Cardiac fibroblast (primary cell): ENCODE data around the gene DGAT2.

Source experiments
- DNase-seq, 2 donors: peaks; one replicate each; pipeline versions ENCODE4 v3.0.0 to v3.0.0-alpha.2; 2010; ENCODE audit warnings: low read depth in 2 of 2
- H3K4me3 ChIP-seq, 2 donors: replicated peaks in 1 of 2; 1 replicate in 1 of 2; 2 replicates in 1 of 2; pipeline ENCODE4 v1.5.1; 2011; ENCODE audit warnings: low read depth in 2 of 2, low read length in 2 of 2, mild to moderate bottlenecking in 2 of 2, moderate library complexity in 1 of 2
- CTCF ChIP-seq: IDR thresholded peaks from one replicate; pipeline ENCODE4 v1.5.1; 2011; ENCODE audit warnings: low read depth, mild to moderate bottlenecking, low read length, inconsistent platforms

Gene DGAT2

DNA sequence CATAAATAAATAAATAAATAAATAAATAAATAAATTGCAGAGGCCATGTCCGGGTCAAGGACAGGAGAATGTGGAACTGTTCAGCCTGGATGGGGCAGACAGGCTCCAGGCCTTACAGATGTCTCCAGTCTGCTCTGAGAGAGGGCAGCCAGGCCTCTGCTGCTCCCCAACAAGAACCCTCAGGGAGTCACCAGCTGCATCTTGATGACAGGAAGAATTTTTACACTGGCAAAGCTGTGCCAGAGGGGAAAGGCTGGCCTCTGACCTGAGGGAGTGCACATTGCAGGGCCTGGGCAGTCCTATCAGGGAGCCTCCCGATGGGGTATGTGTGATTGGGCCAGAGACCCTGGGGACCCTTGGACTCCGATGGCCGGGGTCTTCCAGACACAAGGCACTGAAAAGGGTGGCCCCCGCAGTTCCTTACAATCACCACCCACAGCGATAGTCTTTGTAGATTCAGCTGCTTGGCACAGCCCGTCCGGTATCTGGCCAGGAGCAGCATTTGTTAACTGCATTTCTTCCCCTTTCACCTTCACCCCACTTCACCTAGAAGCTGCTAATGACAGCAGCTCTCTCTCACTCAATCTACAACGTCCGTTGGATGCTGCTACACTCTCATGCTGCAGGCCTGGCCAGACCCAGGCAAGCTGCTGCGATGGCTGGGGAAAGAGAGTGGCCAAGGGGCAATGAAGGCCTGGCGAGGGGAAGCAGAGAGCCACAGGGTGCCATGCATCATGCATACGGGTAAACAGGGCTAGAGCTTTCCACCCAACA, 42.8 kb upstream of the DGAT2 start:
- H3K4me3 ChIP-seq: no peak overlapping the region
- no peak for DNase-seq
- TF ChIP-seq CTCF: no peak

DNA sequence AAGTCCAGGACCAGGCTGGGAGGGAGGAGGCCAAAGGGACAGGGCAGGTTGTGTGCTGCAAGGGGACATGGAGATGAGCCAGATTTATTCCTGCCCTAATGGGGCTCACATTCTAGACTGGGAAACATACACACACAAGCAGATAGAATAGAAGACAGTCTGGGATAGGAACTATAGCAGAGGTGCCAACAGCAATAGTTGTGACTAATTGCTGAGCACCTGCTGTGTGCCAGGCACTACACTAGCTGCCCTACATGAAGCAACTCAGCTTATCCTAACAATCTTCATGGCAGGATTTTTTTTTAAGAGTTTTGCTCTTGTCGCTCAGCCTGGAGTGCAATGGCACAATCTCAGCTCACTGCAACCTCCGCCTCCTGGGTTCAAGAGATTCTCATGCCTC, 39.6 kb upstream of the DGAT2 start:
- H3K4me3 ChIP-seq: no peak overlapping the region
- TF ChIP-seq CTCF: no peak
- DNase-seq: no peak

- no peak for DNase-seq
Observed at GRCh38 chr11:75731095-75731494, 37.5 kb upstream of the DGAT2 start.

GRCh38 chr11:75733071-75733430, 35.5 kb upstream of the DGAT2 start:
- DNase-seq: no peak
- H3K4me3 ChIP-seq: no peak overlapping the region
- no peak for TF ChIP-seq CTCF

More at GRCh38 chr11:75731095-75731494, 37.5 kb upstream of the DGAT2 start:
- no peak for TF ChIP-seq CTCF
- H3K4me3 ChIP-seq: no peak overlapping the region

- DNase-seq: no peak
- no peak for TF ChIP-seq CTCF
- no peak overlapping the region for H3K4me3 ChIP-seq
Observed at GRCh38 chr11:75733431-75734107, 35.0 kb upstream of the DGAT2 start.

DNA sequence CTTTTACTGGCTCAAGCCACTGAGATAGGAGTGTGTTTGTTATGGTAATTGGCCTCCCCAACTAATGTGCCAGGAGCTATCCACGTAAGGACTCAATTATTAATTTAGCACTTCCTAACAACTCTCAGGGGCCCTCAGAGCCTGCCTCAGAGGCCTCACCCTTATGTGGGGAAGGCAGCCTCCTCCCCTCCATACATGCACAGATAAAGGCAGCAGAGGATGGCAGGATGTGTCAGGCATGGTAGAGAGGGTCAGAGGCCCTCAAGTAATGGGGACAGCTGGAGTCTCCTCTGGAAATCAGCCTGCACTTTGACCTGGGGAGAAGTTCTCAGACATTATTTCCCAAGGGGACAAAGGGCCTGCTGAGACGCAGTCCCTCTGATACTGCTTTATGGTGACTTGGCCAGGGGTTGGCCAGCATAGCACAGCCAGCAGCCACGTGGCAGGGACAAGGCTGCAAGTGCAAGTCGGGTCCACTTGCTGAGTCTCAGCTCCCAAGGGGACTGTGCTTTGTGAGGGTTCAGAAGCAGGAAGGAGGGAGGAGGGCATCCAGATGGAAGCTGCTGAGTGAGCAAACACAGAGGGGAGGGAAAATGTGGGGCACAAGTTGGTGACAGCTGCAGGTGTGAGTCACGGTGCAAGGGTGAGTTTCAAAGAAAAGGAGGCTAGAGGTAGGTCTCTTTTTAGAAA, 33.9 kb upstream of the DGAT2 start:
- H3K4me3 ChIP-seq: no peak overlapping the region
- DNase-seq: peak in 1 of 2 donors; percentile 22
- TF ChIP-seq CTCF: no peak
